ENCODE data around the gene APP. TPM values are rescaled to one million over a fixed set of nuclear protein-coding genes. Genes with fewer than 3 reads are reported as not detected.
A peak's percentile ranks its signal among the peaks of the same experiment; 100 is the strongest.

The APP gene
- 100 to 1,000 TPM; 714 to 973 (median 831) TPM for polyA plus RNA-seq (ENCODE audit: insufficient read length in 4 of 4)

DNA sequence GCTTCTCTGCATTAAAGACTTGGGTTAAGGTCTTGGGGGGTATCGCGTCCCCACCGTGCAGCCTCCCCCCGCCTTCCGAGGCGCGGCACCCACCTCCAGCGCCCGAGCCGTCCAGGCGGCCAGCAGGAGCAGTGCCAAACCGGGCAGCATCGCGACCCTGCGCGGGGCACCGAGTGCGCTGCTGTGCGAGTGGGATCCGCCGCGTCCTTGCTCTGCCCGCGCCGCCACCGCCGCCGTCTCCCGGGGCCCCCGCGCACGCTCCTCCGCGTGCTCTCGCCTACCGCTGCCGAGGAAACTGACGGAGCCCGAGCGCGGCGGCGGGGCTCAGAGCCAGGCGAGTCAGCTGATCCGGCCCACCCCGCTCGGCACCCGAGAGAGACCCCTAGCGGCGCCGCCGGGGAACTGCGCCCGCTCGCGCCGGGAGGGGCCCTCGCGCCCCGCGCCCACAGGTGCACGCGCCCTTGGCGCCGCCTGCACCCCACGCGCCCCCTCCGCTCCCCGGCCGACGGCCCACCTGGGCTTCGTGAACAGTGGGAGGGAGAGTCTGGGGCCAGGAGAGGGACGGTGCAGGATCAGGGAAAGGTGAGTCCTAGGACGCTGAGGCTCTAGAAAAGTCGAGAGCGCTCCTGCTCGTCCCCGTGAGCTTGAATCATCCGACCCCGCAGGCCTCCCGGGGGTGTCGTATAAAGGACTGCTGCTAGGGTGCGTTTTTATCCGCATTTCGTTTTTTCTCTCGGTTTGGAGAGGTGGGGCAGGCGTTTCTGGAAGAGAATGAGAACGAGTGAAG lies at the start of gene APP:
TSS of gene APP (minus strand) at position 300 of the 787 bp plus-strand sequence. CDS start at position 150, 150 bp downstream.
- DNase-seq (ENCODE audit: low read depth in 4 of 4, low spot score in 3 of 4) = peak in 1 of 4 donors; percentile 75

DNA sequence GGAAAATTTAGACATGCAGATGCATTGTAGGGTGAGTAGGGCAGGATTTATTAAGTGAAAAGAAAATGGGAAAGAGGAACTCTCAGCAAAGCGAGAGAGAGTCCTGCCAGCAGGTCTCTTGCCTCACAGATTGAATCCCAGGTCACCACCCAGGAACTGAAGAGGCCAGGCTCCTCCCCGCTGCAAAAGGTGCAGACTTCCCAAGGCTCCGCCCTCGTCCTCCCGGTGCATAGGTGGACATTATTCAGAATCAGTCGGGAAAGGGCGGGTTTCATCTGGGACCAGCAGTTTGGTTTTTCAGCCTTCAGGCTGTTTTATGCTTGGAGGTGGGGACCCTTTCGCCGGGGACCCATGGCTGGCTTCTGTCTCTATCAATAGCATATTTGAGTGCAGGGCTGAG lies 41.6 kb upstream of the APP start:
- DNase-seq (ENCODE audit: low read depth in 4 of 4, low spot score in 3 of 4) = no peak

DNA sequence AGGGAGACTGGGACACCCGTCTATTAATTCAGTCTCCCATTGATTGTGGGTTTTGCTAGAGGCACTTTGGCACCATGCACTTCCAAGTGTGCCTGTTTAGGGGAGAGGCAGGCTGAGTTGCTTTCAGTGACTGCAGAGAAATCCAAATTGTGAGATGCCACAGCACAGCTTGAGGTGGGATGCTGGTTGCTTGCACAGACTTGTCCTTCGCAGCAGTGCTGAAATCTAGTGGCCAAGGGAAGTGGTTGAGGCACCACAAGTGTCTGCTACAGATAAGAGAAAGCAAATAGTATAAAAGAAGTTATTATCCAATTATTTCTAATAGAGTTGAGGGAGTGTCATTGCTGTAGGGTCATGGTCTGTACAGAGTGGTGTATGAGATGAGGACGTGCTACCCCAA lies 40.0 kb upstream of the APP start:
- DNase-seq (ENCODE audit: low read depth in 4 of 4, low spot score in 3 of 4) = no peak

DNA sequence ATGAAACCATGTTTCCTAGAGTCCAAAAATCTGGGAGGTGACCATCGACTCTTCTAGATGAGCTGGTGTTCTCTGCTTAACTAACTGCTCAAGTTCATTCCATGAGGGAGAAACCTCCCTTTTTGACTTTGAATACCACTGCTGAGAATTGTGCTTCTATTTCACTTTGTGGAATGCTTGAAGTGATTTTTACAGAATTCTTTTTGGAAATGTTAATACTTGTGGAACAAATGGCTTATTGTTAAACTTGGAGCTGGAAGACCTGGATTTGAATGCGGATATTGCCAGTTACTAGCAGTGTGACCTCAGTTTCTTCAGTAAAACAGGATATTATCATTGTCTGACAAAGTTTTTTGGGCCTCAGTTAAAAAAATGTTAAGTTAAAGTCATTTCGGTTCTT lies 36.5 kb upstream of the APP start:
- no peak for DNase-seq (ENCODE audit: low read depth in 4 of 4, low spot score in 3 of 4)

DNA sequence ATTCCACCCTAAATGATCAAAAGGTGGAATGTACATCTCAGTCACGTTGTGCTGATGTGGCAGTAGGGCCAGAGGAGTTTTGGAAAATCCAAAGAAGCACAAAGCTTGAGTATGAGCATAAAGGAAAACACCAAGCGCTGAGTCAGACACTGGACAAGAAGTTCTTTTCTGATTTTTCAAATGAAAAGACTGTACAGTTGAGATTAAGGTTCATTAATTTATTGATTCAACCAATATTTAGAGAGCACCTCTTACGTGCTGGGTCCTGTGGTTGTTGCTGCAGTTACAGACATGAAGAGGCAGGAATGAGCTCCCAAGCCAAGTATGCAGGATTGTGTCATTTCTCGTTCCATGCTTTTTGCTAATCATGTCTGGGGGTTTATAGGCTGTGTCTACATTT lies 28.9 kb upstream of the APP start:
- DNase-seq (ENCODE audit: low read depth in 4 of 4, low spot score in 3 of 4) = no peak

DNA sequence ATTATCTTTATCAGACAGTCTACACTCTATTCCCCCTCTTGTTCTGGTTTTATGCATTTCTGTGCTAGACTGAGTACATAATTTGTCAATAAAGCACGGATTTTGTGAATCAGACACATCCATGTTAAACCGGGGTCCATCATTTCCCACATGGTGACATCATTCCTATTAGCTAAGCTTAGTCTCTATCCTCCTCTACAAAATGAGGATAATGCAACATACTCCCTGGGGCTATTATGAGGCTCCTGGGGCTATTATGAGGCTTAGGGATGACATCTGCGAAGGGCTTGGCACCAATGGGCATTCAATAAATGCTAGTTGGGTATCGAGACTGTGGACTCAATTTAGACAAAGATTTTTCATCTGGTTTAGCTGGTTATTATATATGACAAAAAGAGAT lies 25.1 kb upstream of the APP start:
- DNase-seq (ENCODE audit: low read depth in 4 of 4, low spot score in 3 of 4) = no peak

DNA sequence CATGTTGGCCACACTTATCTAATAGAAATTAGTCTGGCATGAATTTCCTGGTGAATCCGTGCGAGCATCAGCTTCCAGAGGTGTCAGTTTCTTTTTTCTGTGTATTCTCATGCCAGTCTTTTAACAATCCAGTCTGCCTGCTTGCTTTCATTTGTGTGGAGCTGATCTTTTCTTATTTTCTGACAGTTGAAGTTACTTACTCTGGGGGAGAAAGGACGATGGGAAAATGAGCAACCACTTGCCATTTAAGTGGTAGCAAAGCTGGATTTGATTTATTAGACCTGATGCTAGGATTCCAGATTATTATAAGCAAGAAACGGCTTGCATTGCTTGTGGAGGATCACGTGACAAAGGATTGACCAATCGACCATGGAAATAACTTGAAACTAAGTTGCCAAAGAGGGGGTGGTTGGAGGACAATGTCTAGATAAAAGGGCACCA lies 24.3 kb upstream of the APP start:
- DNase-seq (ENCODE audit: low read depth in 4 of 4, low spot score in 3 of 4) = no peak

DNA sequence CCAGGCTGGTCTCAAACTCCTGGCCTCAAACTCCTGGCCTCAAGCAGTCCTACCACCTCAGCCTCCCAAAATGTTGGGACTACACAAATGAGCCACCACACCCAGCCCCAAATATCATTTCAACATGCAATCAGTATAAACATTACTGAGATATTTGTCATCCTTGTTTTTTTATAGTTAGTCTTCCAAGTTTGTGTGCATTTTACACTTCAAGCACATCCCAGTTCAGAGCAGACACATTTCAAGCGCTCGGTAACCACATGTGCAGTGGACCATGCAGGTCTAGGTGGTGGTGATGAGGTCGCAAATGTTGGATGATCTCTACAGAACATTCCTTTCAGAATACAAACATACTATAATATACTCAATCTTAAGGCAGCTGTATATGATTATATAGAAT lies 23.8 kb upstream of the APP start:
- no peak for DNase-seq (ENCODE audit: low read depth in 4 of 4, low spot score in 3 of 4)

DNA sequence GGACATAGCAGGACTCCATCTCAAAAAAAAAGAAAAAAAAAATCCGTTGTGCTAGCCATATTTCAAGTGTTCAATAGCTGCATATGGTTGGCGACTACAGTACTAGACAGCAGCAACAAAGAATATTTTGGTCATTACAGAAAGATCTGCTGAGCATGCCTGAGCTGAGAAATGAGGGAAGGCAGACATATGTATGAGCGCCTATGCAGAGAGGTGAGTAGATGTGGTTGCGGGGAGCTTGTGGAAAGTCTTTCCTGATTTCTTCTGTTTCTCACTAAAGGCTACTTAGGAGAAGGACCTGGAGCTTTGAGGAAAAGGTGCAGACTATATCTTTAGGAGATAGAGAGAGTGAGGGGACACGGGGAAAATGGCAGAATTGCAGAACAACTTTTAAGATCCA lies 21.0 kb upstream of the APP start:
- no peak for DNase-seq (ENCODE audit: low read depth in 4 of 4, low spot score in 3 of 4)

DNA sequence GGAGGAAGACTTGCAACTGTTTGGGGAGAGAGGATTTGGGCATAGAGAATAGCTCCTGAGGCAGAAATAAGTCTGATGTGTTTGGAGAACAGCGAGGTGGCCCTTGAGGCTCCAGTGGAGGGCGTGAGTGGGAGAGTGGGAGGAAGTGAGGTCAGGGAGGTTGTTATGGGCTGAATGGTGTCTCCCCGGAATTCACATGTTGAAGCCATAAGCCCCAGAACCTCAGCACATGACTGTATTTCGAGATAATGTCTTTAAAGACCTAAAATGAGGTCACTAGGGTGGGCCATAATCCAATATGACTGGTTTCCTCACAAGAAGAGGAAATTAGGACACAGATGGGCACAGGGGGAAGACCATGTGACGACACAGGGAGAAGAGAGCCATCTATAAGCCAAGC lies 17.9 kb upstream of the APP start:
- DNase-seq (ENCODE audit: low read depth in 4 of 4, low spot score in 3 of 4) = no peak

DNA sequence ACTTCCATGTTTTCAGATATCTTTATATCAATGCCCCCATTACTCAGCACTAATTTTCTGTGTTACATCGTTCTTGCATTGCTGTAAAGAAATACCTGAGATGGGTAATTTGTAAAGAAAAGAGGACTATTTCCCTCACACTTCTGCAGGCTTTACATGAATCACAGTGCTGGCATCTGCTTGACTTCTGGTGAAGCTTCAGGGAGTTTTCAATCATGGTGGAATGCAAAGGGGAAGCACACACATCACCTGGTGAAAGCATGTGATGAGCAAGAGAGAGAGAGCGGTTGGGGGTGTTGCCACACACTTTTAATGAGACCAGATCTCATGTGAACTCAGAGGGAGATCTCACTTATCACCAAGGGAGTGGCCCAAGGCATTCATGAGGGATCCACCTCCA lies 14.9 kb upstream of the APP start:
- DNase-seq (ENCODE audit: low read depth in 4 of 4, low spot score in 3 of 4) = no peak

DNA sequence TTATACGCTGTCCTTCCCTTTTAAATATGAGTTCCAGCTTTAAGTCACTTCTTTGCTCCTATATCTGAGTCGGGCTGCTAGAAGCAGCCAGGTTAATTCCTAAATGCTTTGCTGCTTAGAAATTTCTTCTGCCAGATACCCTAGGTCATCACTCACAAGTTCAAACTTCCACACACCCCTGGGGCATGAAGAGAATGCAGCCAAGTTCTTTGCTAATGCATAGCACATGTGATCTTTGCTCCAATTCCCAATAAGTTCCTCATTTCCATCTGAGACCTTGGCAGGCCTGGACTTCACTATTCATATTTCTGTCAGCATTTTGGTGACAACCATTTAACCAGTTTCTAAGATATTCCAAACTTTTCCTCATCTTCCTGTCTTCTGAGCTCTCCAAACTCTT lies 14.5 kb upstream of the APP start:
- no peak for DNase-seq (ENCODE audit: low read depth in 4 of 4, low spot score in 3 of 4)

DNA sequence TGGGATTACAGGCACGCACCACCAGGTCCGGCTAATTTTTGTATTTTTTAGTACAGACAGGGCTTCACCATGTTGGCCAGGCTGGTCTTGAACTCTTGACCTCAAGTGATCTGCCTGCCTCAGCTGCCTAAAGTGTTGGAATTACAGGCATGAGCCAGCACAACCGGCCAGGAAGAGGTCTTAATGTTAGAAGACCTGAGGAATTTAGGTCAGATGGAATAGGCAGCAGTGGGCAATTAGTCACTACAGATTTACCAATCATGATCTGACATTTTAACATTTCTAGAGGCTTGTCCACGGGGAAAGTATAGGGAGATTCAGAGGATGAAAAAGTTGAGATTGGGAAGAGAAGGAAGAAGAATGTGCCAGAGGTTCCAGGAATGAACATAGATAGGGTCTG lies 8.9 kb upstream of the APP start:
- no peak for DNase-seq (ENCODE audit: low read depth in 4 of 4, low spot score in 3 of 4)

DNA sequence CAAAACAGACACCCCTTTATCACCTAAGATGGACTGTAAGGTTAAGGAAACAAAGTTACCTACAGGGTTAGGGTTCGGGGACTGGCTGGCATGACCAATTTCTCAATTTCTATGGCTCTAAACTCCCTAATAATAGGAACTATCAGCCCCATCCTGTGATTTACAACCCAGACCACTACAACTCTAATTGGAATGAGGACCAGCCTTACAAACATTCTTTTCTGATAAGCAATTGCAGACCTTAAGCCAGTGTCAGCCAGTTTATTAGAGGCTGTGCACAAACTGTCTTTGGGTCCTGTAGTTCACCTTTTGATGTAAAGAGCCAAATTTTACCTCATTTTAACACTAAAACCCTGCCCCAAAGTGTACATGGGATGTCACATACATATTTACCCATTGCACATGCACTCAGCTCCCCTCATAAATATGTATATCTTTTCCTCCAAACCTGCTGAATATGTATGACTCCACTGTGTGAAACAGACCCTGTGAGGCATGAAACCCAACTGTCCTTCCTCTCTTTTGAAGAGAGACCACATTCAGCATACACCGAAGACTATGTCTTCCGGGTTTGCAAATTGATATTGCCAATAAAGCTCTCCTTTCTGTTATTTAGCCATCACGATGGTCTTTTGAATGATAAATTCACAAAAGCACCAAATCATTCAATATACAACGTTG lies 7.3 kb upstream of the APP start:
- DNase-seq (ENCODE audit: low read depth in 4 of 4, low spot score in 3 of 4) = no peak

DNA sequence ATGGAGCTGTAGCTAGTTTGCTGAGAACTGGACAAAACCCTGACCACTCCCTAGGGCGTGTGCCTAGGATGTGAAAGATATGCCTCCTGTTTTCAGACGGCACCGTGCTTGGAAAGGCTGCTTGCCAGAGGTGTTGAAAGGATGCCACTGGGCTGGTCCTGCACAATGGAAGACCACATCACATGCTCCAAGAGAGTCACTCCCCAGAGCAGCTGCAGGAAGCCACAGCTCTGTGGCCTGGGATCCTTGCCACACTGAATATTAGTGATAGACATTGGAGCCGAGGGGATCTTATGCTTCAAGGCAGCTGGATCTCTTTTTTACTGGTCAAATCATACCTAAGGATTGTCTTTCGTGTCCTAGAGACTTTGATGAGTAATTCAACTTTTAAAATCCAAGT lies 6.6 kb upstream of the APP start:
- DNase-seq (ENCODE audit: low read depth in 4 of 4, low spot score in 3 of 4) = no peak

DNA sequence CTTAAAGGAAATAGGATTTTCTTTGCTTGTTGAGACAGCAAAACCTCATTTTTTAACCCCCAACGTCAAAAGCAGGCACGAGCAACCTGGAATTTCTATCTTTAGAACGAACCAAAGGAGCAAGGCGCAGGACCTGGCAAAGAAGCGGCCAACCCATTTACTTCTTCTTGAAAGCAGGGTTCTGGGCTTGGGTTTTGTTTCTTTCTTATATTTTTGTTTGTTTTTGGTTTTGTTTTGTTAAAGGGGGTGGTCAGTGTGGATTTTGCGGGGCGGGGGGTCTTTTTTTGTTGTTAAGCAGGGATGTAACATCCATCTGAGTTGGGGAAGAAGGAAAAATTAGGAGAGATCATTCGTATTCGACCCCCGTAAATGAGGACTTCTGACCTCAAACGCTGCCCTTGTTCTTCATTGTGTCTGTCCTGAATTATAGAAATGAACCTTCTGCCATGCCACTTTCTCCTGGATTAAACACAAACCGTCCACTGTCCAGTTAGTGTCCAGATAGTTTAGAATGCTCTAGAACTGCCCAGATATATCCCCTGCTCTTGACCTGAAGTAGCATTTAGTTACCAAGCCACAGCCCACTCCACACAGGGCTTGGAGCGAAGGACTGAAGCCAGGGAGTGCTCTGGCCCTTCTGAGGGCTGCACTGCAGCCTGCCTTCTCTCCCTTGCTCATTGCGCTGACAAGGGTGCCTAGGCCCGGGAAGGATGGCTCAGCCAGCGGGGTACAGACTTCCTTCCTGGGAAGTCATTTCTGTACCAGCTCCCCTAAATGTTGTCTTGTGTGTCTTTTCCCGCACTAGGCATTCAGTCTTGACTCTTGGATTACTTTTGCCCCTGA lies 909 bp upstream of the APP start:
- DNase-seq (ENCODE audit: low read depth in 4 of 4, low spot score in 3 of 4) = no peak

DNA sequence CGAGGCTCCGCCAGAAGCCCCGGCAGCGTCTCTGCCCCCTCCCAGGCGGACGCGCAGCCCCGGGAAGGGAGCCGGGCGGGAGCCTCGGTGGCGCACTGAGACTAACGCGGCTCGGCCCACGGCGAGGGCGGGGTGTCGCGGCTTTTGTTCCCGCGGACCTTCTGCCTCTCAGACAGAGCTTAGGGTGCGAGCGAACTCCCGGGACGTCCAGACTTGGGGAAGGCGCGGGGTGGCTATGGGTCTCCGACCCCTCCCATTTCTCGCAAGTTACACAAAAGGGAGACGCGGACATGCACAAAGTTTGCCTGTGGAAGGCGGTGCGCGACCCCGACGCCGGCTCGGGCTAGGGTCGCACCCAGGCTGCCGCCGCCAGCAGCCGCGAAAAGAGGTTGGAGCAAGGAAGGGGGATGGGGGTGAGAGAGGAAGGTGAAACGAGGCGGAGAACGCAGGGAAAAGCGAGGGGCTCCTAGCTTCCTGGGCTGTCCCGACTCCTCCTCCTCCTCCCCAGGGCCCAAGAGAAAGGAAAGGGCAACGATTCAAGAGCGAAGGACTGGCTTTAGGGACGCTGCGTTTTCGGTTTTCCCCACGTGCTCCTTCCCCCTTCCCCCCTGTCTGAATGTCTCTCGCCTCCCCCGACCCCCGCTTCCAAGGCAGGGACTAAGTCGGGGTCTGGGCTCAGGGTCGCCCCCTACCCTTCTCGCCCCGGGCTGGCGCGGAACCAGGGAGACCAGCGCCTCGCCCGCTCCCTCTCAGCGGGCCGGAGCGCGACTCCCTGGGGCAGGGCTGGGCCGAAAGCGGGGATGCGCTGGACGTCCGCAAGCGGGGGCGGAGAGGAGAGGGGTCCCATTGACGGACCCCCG lies 729 bp downstream of the APP start:
- peak in 1 of 4 donors; percentile 55 for DNase-seq (ENCODE audit: low read depth in 4 of 4, low spot score in 3 of 4)

DNA sequence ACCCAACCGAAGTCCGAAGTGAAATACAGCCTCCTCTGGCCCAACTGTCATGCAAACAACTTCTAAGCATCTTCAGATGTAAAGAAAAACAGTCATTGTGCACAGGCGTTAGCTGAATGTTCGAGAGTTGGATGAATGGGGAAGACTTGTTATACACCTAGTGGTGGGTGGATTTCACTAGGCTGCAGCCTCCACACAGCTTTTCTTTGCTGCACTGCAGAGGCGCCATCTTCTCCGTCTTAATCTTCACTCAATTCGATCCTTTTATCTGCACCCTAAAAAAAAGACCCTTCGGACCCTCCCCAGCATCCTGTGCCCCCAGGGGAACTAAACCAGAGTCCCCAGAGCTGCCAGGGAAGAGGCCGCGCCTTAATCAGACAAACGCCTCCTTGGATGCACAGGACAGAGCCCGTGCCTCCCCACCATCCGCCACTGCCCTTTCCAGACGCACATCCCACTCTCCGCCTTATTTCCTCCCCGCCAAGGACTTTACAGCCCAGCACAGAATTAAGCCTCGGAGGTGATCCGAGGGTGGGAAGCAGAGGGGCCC lies 1.4 kb downstream of the APP start:
- peak in 1 of 4 donors; percentile 60 for DNase-seq (ENCODE audit: low read depth in 4 of 4, low spot score in 3 of 4)

DNA sequence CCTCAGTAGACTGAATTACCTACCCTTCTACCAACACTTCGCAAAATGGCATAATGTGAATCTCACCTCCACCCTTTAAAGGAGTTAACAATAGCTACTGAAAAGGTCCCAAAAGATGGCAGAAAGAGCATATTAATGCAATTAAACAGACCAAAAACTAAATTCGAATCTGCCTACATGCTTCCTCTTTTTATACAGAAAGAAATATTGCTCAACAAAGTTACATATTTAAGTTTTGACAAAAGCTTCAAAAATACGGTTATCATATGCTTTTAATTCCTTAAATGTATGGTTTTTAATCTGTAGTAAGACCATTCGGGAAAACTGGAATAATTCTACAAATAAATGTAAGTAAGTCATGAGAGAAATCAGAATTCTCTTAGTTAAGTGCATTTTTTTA lies 2.2 kb downstream of the APP start:
- no peak for DNase-seq (ENCODE audit: low read depth in 4 of 4, low spot score in 3 of 4)

DNA sequence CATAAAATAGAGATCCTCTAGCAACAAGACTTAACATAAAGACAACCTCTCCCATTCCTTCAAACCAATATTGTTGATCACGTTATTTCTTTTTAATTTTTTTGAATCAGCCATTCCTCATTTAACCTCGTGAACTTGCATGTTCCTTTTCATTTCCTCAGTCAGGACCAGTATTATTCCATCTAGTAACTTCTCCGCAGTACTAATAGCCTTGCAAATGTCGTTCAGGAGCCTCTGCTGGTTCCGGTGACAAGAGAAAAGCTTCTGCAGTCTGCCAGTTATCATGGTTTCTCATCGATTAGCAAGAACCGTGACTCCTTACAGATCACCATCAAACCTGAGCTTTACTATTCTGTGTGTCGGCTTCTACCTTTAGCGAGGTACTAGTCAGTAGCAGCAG lies 3.0 kb downstream of the APP start:
- no peak for DNase-seq (ENCODE audit: low read depth in 4 of 4, low spot score in 3 of 4)

Data from left renal pelvis (tissue), 4 donors.